HG03095 (cell line): ENCODE data around the gene AGAP5.

Source experiments
- ATAC-seq: cut with Tn5 transposase; IDR thresholded peaks from one replicate; pipeline ENCODE4 v1.9.1; 2021; ENCODE audit warnings: moderate library complexity; ENCODE audit not compliant: unreplicated experiment

The AGAP5 gene

GRCh38 chr10:73655990-73656298 is 42.0 kb downstream of the AGAP5 start, which contains the start of gene SYNPO2L:
TSS of gene SYNPO2L (minus strand) at chr10:73656029. CDS start at chr10:73655922, 107 bp downstream.
- no peak for ATAC-seq

- ATAC-seq, result no peak
Measured at GRCh38 chr10:73655257-73655989, 42.5 kb downstream of the AGAP5 start.

- no peak for ATAC-seq
Measured at GRCh38 chr10:73653701-73654100, 44.2 kb downstream of the AGAP5 start.

GRCh38 chr10:73653195-73653594 is 44.7 kb downstream of the AGAP5 start:
- ATAC-seq, result no peak

GRCh38 chr10:73650537-73651331 is 47.2 kb downstream of the AGAP5 start:
- ATAC-seq, result no peak

- ATAC-seq, result no peak
Measured at GRCh38 chr10:73649876-73650536, 47.9 kb downstream of the AGAP5 start.

GRCh38 chr10:73648975-73649829 is 48.7 kb downstream of the AGAP5 start:
- ATAC-seq, result no peak

- ATAC-seq, result no peak
Measured at GRCh38 chr10:73647875-73648651, 49.8 kb downstream of the AGAP5 start.

GRCh38 chr10:73647211-73647874 is 50.6 kb downstream of the AGAP5 start:
- ATAC-seq, result no peak

- ATAC-seq, result no peak
Measured at GRCh38 chr10:73646598-73647041, 51.3 kb downstream of the AGAP5 start.

GRCh38 chr10:73645251-73645650 is 52.7 kb downstream of the AGAP5 start:
- ATAC-seq, result no peak

GRCh38 chr10:73644767-73645166 is 53.1 kb downstream of the AGAP5 start:
- no peak for ATAC-seq

GRCh38 chr10:73644015-73644743 is 53.7 kb downstream of the AGAP5 start:
- no peak for ATAC-seq

- ATAC-seq, result no peak
Measured at GRCh38 chr10:73643362-73643761, 54.5 kb downstream of the AGAP5 start.

GRCh38 chr10:73641328-73642060 is 56.4 kb downstream of the AGAP5 start, which contains the start of gene MYOZ1:
TSS of gene MYOZ1 (minus strand) at chr10:73641474. CDS start at chr10:73640017, 1,457 bp downstream.
- no peak for ATAC-seq

- ATAC-seq, result no peak
Measured at GRCh38 chr10:73639286-73639685, 58.6 kb downstream of the AGAP5 start.

GRCh38 chr10:73635781-73636180 is 62.1 kb downstream of the AGAP5 start:
- ATAC-seq, result no peak

- no peak for ATAC-seq
Measured at GRCh38 chr10:73634421-73634820, 63.5 kb downstream of the AGAP5 start.
